AG04450 (cell line): ENCODE measurements around the gene TFAP2B. TPM values are rescaled to one million over a fixed set of nuclear protein-coding genes. Genes with fewer than 3 reads are reported as not detected.
A peak's percentile ranks its signal among the peaks of the same experiment; 100 is the strongest.

Experiments used
- CTCF ChIA-PET: fragments of 300-600, 350-600 bp; formaldehyde crosslinking; extraction: SDS; loops from one replicate; lab custom pipeline; 2022; ENCODE audit warnings: antibody characterized with exemption, inconsistent platforms; lab: Charles Lee
- POLR2A ChIA-PET: fragments of 350-600 bp; formaldehyde crosslinking; extraction: SDS; loops from one replicate; lab custom pipeline; 2021; ENCODE audit warnings: antibody characterized with exemption, inconsistent platforms; lab: Yijun Ruan, JAX
- DNase-seq: peaks from one replicate; pipeline ENCODE4 v3.0.0-alpha.2; 2011; ENCODE audit warnings: low read depth, low spot score
- H3K27ac ChIP-seq: one replicate; pipeline ENCODE4 v1.5.1; 2012; ENCODE audit warnings: low read depth, low read length, control low read depth
- H3K27me3 ChIP-seq: one replicate; pipeline ENCODE4 v1.6.0; 2012; ENCODE audit warnings: low read length; ENCODE audit not compliant: control insufficient read depth, insufficient read depth
- H3K4me3 ChIP-seq: 2 replicates; pipeline ENCODE4 v1.5.1; 2011; ENCODE audit warnings: mild to moderate bottlenecking, low read depth, low read length, control low read depth
- H3K9me3 ChIP-seq: 2 replicates; pipeline ENCODE4 v1.5.1; 2012; ENCODE audit warnings: low read length; ENCODE audit not compliant: control insufficient read depth, insufficient read depth
- CTCF ChIP-seq: IDR thresholded peaks from 2 replicates; pipeline ENCODE4 v1.5.1; 2011; ENCODE audit warnings: low read depth, low read length, control low read depth, inconsistent platforms
- polyA plus RNA-seq: library from polyadenylated mRNA; depleted of rRNA; stranded (reverse); fragments of >200 nt; gene quantifications from 2 replicates; pipeline ENCODE4 v1.2.3, GENCODE V29; 2011

Gene TFAP2B
- polyA plus RNA-seq, 1 experiment, result not detected

GRCh38 chr6:50791900-50792508 is 26.7 kb upstream of the TFAP2B start:
- no peak for DNase-seq
- peak; percentile 72 for TF ChIP-seq CTCF
- POLR2A ChIA-PET, result no interaction called here
- CTCF ChIA-PET, result interaction anchor here (0.8 kb wide), 1 partner anchor 648 kb away, joined by 3 read pairs; no protein-coding TSS in a partner anchor
- Histone ChIP-seq H3K27me3 (no peaks in the 10 kb centered on the region), H3K27ac (no peak overlapping the region), H3K9me3 (no peaks in the 10 kb centered on the region), H3K4me3 (no peak overlapping the region)

GRCh38 chr6:50792771-50793170 is 25.9 kb upstream of the TFAP2B start:
- Histone ChIP-seq H3K27ac (no peak overlapping the region), H3K9me3 (no peaks in the 10 kb centered on the region), H3K27me3 (no peaks in the 10 kb centered on the region), H3K4me3 (no peak overlapping the region)
- POLR2A ChIA-PET, result no interaction called here
- no peak for TF ChIP-seq CTCF
- DNase-seq, result no peak
- CTCF ChIA-PET, result interaction anchor here (0.8 kb wide), 1 partner anchor 649 kb away, joined by 3 read pairs; no protein-coding TSS in a partner anchor

- POLR2A ChIA-PET, result no interaction called here
- H3K4me3 ChIP-seq, result no peak overlapping the region
- no peak for TF ChIP-seq CTCF
- H3K27ac ChIP-seq, result no peak overlapping the region
- CTCF ChIA-PET, result no interaction called here
- no peaks in the 10 kb centered on the region; the same call in 1 of the 2 replicates for H3K9me3 ChIP-seq
- no peak for DNase-seq
- no peaks in the 10 kb centered on the region for H3K27me3 ChIP-seq
These were observed 23.1 kb upstream of the TFAP2B start for GRCh38 chr6:50795574-50795973.

- DNase-seq, result no peak
- no peak for TF ChIP-seq CTCF
- CTCF ChIA-PET, result no interaction called here
- Histone ChIP-seq H3K4me3 (no peak overlapping the region), H3K27ac (no peak overlapping the region), H3K9me3 (no peaks in the 10 kb centered on the region), H3K27me3 (no peaks in the 10 kb centered on the region)
- POLR2A ChIA-PET, result no interaction called here
These were observed 14.4 kb upstream of the TFAP2B start for GRCh38 chr6:50804283-50804682.

- TF ChIP-seq CTCF, result no peak
- DNase-seq, result no peak
These were observed 11.6 kb upstream of the TFAP2B start for GRCh38 chr6:50807035-50807434.

More at GRCh38 chr6:50807035-50807434, 11.6 kb upstream of the TFAP2B start:
- no peaks in the 10 kb centered on the region; the same call in 1 of the 2 replicates for H3K9me3 ChIP-seq
- ChIA-PET POLR2A (no interaction called here), CTCF (no interaction called here)
- H3K27me3 ChIP-seq, result no peaks in the 10 kb centered on the region
- no peak overlapping the region for H3K27ac ChIP-seq
- no peak overlapping the region for H3K4me3 ChIP-seq
